ENCODE measurements around the gene BNC1.

- no peak for TF ChIP-seq POLR2A (IDR thresholded peaks at IDR 0.05; ENCODE audit: low read length)
- no peak for TF ChIP-seq GATA1 (IDR thresholded peaks at IDR 0.05; ENCODE audit: low read depth, low read length)
Observed at GRCh38 chr15:83248151-83249029, 36.1 kb downstream of the BNC1 start.

Measured in erythroblast (primary cell).